Endothelial cell of umbilical vein (primary cell): ENCODE measurements around the gene CYBC1.

Experiments
- CTCF ChIP-seq, 2 donors: IDR thresholded peaks; 1 replicate in 1 of 2; 2 replicates in 1 of 2; pipeline ENCODE4 v1.5.1; 2011; ENCODE audit warnings: low read length in 2 of 2, mild to moderate bottlenecking in 2 of 2, moderate library complexity in 2 of 2, control low read depth in 1 of 2, inconsistent platforms in 1 of 2, low read depth in 1 of 2; ENCODE audit not compliant: insufficient read depth in 1 of 2; ENCODE audit errors: extremely low read depth in 1 of 2
- EZH2 ChIP-seq: IDR thresholded peaks from 2 replicates; pipeline ENCODE4 v1.6.1; 2012; ENCODE audit warnings: borderline replicate concordance, low read depth, mild to moderate bottlenecking, moderate library complexity, low read length, inconsistent platforms; ENCODE audit not compliant: severe bottlenecking
- MYC ChIP-seq: IDR thresholded peaks from one replicate; pipeline ENCODE4 v1.6.1; 2011; ENCODE audit warnings: mild to moderate bottlenecking, low read depth, low read length
- POLR2A ChIP-seq: IDR thresholded peaks from 2 replicates; pipeline ENCODE4 v1.6.1; 2012; ENCODE audit warnings: low read depth, mild to moderate bottlenecking, control low read depth, low read length
- POLR2AphosphoS5 ChIP-seq: IDR thresholded peaks from 2 replicates; pipeline ENCODE4 v1.6.1; 2012; ENCODE audit warnings: low read depth, mild to moderate bottlenecking, control low read depth, low read length, moderate library complexity; ENCODE audit not compliant: insufficient read depth

GRCh38 chr17:82465023-82465603 lies 14.6 kb upstream of the CYBC1 start:
- TF ChIP-seq EZH2 (no peak), CTCF (IDR thresholded peaks at IDR 0.05; ENCODE audit: extremely low read depth in 1 of 2, insufficient read depth in 1 of 2, low read depth in 1 of 2, low read length in 2 of 2) (no peak), MYC (no peak), POLR2AphosphoS5 (no peak), POLR2A (no peak)
